HG02943 (cell line): ENCODE measurements around the gene SERPINC1.
"Not testable (repeated sequence)": the region's sequence is repeated elsewhere in the genome, so short reads cannot be mapped to it uniquely, and the experiment has no call there.

Experiments used
- ATAC-seq: cut with Tn5 transposase; IDR thresholded peaks from one replicate; pipeline ENCODE4 v1.9.1; 2021; ENCODE audit warnings: mild to moderate bottlenecking, low read depth, moderate library complexity; ENCODE audit not compliant: unreplicated experiment

The SERPINC1 gene

DNA sequence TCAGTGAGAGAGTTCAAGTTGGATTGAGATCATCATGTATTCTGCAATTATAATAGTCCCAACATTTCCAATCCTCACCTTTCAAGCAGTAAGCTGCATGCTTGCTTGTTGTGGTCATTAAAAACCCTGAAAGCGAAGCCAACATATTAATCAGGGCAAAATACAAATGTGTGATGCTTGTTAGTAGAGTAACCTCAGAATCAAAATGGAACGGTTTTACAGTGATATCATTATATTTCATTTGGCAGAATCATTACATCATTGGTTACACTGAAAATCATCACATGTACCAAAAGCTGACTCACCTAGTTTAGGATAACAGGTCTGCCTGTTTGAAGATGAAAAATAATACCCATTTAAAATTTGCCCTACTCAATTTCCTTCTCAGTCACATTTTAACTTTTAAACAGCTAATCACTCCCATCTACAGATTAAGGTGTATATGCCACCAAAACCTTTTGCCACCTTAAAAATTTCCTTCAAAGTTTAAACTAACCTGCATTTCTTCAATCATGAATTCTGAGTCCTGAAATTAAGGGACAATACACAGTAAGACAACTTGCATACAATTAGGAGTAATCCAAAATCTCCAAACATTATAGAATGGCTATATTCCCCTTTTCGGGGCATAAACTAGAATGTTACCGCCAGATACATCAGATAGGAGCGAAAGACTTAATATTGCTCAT is 52.8 kb downstream of the SERPINC1 start:
- ATAC-seq, result no peak

GRCh38 chr1:173863224-173864161 is 53.6 kb downstream of the SERPINC1 start:
- ATAC-seq, result no peak

DNA sequence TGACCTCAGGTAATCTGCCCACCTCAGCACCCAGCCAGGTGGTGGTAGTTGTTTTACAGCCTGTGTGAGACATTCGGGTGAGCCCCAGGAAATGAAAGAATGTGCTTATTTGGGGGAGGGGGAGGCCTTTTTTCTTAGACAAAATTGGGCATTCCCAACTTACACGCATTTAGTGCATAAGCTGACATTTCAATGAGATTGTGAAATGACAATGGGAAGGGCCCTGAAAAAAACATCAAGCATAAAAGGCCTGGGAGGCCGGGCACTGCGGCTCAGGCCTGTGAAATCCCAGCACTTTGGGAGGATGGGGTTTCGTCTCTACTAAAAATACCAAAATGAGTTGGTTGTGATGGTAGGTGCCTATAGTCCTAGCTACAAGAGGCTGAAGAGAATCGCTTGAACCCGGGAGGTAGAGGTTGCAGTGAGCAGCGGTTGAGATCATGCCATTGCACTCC is 54.3 kb downstream of the SERPINC1 start:
- ATAC-seq, result no peak

GRCh38 chr1:173862146-173862768 is 54.9 kb downstream of the SERPINC1 start:
- ATAC-seq, result not testable (repeated sequence)

DNA sequence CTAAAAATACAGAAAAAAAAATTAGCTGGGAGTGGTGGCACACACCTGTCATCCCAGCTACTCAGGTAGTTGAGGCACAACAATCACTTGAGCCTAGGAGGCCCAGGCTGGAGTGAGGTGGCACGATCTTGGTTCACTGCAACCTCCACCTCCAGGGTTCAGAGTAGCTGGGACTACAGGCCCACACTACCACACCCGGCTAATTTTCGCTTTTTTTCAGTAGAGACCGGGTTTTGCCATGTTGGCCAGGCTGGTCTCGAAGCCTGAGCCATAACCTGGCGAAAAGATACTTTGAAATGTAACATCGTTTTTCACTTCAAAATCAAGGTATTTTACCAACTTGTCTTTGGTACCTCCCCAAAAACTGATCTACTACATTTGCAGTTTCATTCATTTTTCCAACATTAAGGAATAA is 55.4 kb downstream of the SERPINC1 start:
- no peak for ATAC-seq

DNA sequence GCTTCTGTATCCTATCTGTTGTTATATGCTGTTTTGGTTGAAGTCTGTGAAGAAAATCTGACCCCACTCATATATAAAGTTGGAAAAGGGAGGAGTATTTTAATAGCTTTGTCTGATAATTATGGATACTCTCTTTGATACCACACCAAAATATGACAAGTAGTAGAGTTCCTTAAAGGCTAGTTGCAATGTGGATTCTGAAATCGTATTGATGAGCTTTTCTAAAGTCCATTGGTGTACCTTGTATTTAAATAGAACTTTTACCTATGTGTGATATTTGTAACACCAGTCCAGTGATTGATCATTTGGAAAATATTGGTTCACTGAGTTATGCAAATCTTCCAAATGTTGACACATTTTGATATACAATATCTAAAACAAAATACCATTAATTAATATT is 57.1 kb downstream of the SERPINC1 start:
- no peak for ATAC-seq

DNA sequence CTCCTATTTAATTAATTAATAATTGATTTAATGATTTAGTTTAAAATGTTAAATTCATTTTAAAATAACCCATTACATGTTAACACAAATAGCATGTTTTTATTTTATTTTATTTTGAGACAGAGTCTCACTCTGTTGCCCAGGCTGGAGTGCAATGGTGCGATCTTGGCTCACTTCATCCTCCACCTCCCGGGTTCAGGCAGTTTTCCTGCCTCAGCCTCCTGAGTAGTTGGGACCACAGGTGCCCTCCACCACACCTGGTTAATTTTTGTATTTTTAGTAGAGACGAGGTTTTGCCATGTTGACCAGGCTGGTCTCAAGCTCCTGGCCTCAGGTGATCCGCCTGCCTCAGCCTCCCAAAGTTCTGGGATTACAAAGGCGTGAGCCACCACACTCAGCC is 57.6 kb downstream of the SERPINC1 start:
- ATAC-seq, result not testable (repeated sequence)

GRCh38 chr1:173857363-173857917 is 59.7 kb downstream of the SERPINC1 start:
- no peak for ATAC-seq

GRCh38 chr1:173856903-173857302 is 60.2 kb downstream of the SERPINC1 start:
- ATAC-seq, result no peak

GRCh38 chr1:173856014-173856413 is 61.1 kb downstream of the SERPINC1 start:
- no peak for ATAC-seq
